ENCODE data around the gene AOPEP.

- TF ChIP-seq CTCF (IDR thresholded peaks at IDR 0.05) = no peak
- TF ChIP-seq POLR2AphosphoS5 (IDR thresholded peaks at IDR 0.05) = peak; percentile 44
These were observed 182.2 kb downstream of the AOPEP start for GRCh38 chr9:94908583-94909249.

Data from gastroesophageal sphincter (tissue), 3 donors.